Thoracic aorta (tissue), 2 donors: ENCODE measurements around the gene CMTM8. TPM values are rescaled to one million over a fixed set of nuclear protein-coding genes. Genes with fewer than 3 reads are reported as not detected.

Source experiments
- ATAC-seq: fragments of 150-250 bp; one replicate; pipeline ENCODE4 v1.8.0; 2017; ENCODE audit warnings: low read depth; ENCODE audit not compliant: insufficient number of reproducible peaks, low FRiP score
- DNase-seq: peaks from one replicate; pipeline ENCODE4 v3.0.0-alpha.2; 2020; ENCODE audit warnings: low spot score
- H3K27ac ChIP-seq, 2 donors: fragments of 200-600 bp; sonication (generic); 1 replicate in 1 of 2; 2 replicates in 1 of 2; pipeline ENCODE4 v1.5.1; 2016; ENCODE audit warnings: mild to moderate bottlenecking in 2 of 2, moderate library complexity in 2 of 2
- H3K27me3 ChIP-seq: fragments of 200-600 bp; sonication (generic); replicated peaks from 2 replicates; pipeline ENCODE4 v1.6.0; 2016; ENCODE audit warnings: mild to moderate bottlenecking; ENCODE audit not compliant: insufficient read depth
- H3K36me3 ChIP-seq: fragments of 200-600 bp; sonication (generic); one replicate; pipeline ENCODE4 v1.5.1; 2016
- H3K4me1 ChIP-seq, 2 donors: fragments of 200-600 bp; sonication (generic); 1 replicate in 1 of 2; 2 replicates in 1 of 2; pipeline versions ENCODE4 v1.5.1 to v1.6.0; 2016; ENCODE audit warnings: low read depth in 2 of 2, mild to moderate bottlenecking in 1 of 2; ENCODE audit not compliant: control insufficient read depth in 1 of 2
- H3K4me3 ChIP-seq: fragments of 200-600 bp; sonication (generic); 2 replicates; pipeline ENCODE4 v1.5.1; 2016; ENCODE audit warnings: mild to moderate bottlenecking
- H3K9me3 ChIP-seq: fragments of 200-600 bp; sonication (generic); 2 replicates; pipeline ENCODE4 v1.5.1; 2016
- total RNA-seq, 2 donors: library from RNA; depleted of rRNA; stranded (reverse); fragments of >200 nt; gene quantifications; one replicate each; pipeline versions ENCODE4 v1.1.0 to v1.2.3, GENCODE V29; 2016
- TF ChIP-seq, protein P1 (sequence below): fragments of 200-600 bp; sonication (generic); IDR thresholded peaks from one replicate; pipeline ENCODE4 v1.5.1; 2019; ENCODE audit warnings: antibody characterized with exemption

CMTM8 gene
- total RNA-seq, 2 donors from 2014 or later: 2.8 TPM; not detected in 1

DNA sequence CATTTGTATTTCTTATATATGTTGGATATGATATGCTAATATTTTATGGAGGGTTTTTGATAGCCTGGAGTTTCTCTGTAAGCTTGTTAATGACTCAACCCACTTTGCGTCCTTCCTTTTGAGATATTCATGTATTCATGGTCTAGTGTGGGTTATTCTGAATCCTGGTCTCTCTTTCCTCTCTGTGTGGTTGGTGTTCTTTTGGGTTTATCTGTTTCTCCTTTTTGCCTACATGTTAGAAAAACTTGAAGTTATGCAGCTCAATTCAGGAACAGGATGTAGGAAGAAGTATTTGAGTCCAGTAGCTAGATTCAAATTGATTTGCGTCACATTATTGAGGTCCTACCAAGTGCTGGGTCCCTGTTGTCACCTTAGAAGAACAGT is 181.3 kb downstream of the CMTM8 start:
- Histone ChIP-seq H3K4me1 (peaks cover 23 to 36% of the 10 kb centered on the region in 2 donors), H3K27me3 (no peaks in the 10 kb centered on the region), H3K9me3 (no peaks in the 10 kb centered on the region), H3K4me3 (no peak overlapping the region), H3K36me3 (no peaks in the 10 kb centered on the region), H3K27ac (no peak overlapping the region)
- no peak for ATAC-seq
- TF ChIP-seq, protein P1, sequence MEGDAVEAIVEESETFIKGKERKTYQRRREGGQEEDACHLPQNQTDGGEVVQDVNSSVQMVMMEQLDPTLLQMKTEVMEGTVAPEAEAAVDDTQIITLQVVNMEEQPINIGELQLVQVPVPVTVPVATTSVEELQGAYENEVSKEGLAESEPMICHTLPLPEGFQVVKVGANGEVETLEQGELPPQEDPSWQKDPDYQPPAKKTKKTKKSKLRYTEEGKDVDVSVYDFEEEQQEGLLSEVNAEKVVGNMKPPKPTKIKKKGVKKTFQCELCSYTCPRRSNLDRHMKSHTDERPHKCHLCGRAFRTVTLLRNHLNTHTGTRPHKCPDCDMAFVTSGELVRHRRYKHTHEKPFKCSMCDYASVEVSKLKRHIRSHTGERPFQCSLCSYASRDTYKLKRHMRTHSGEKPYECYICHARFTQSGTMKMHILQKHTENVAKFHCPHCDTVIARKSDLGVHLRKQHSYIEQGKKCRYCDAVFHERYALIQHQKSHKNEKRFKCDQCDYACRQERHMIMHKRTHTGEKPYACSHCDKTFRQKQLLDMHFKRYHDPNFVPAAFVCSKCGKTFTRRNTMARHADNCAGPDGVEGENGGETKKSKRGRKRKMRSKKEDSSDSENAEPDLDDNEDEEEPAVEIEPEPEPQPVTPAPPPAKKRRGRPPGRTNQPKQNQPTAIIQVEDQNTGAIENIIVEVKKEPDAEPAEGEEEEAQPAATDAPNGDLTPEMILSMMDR: no peak
- DNase-seq: no peak

Other genes with a start within 250 kb of the CMTM8 start
- 10 to 100 TPM; 32.8 to 49.1 TPM for gene GPD1L, start 132.1 kb upstream of the CMTM8 start, total RNA-seq
- 10 to 100 TPM; 10.3 to 21.5 TPM for gene CMTM7, start 153.2 kb downstream of the CMTM8 start, total RNA-seq